ENCODE measurements around the gene ADIPOR2.
A peak's percentile ranks its signal among the peaks of the same experiment; 100 is the strongest.

The ADIPOR2 gene

DNA sequence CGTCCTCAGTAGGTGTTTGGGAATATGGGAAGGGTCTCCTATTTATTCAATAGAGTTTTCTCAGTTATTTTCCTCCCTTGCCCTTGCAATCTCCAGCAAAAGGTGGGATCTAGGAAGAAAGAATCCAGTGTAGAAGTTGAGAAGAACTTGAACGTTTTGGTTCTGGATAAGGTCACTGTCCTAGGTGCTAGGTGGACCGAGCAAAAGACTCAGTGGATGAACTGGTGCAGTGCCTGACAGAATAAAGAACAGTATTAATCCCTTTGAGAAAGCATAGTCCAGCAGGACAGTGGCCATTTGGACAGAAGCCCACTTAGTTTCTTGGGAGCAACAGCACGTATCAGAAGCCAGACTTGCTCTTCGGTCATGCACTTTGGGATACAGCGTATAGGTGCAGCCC, 96.8 kb downstream of the ADIPOR2 start:
- DNase-seq (ENCODE audit: extremely low read depth, insufficient read length): no peak
- Histone ChIP-seq H3K4me3 (replicated peaks; ENCODE audit: low read depth, low read length) (no peak overlapping the region), H3K27me3 (replicated peaks; ENCODE audit: control insufficient read depth, insufficient read depth, low read length) (no peaks in the 10 kb centered on the region), H3K36me3 (ENCODE audit: control insufficient read depth, insufficient read depth, low read length) (peaks cover 13% of the 10 kb centered on the region)
- TF ChIP-seq, protein P1, sequence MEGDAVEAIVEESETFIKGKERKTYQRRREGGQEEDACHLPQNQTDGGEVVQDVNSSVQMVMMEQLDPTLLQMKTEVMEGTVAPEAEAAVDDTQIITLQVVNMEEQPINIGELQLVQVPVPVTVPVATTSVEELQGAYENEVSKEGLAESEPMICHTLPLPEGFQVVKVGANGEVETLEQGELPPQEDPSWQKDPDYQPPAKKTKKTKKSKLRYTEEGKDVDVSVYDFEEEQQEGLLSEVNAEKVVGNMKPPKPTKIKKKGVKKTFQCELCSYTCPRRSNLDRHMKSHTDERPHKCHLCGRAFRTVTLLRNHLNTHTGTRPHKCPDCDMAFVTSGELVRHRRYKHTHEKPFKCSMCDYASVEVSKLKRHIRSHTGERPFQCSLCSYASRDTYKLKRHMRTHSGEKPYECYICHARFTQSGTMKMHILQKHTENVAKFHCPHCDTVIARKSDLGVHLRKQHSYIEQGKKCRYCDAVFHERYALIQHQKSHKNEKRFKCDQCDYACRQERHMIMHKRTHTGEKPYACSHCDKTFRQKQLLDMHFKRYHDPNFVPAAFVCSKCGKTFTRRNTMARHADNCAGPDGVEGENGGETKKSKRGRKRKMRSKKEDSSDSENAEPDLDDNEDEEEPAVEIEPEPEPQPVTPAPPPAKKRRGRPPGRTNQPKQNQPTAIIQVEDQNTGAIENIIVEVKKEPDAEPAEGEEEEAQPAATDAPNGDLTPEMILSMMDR (IDR thresholded peaks at IDR 0.05; ENCODE audit: insufficient read depth, low read length, poor library complexity, severe bottlenecking): no peak

DNA sequence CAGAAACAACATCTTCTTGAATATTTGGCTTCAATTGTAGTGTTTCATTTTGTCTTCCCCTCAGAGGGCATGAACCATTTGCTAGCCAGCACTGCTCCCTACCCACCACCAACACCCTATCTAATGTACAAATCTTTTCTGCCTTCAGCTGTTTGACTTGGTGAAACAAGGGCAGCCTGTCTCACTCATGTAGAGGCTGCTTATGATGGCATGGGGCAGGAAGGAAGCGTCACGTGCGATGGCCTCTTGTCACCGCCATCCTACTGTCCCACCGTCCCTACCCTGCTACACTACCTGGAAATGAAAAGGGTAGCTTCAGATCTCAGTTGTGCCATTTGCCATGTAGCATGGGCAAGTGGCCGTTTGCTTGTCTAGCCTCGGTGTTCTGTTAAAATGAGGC, 99.6 kb downstream of the ADIPOR2 start:
- Histone ChIP-seq H3K4me3 (replicated peaks; ENCODE audit: low read depth, low read length) (no peak overlapping the region), H3K27me3 (replicated peaks; ENCODE audit: control insufficient read depth, insufficient read depth, low read length) (no peaks in the 10 kb centered on the region), H3K36me3 (ENCODE audit: control insufficient read depth, insufficient read depth, low read length) (peaks cover 10% of the 10 kb centered on the region)
- TF ChIP-seq, protein P1 (IDR thresholded peaks at IDR 0.05; ENCODE audit: insufficient read depth, low read length, poor library complexity, severe bottlenecking): no peak
- no peak for DNase-seq (ENCODE audit: extremely low read depth, insufficient read length)

DNA sequence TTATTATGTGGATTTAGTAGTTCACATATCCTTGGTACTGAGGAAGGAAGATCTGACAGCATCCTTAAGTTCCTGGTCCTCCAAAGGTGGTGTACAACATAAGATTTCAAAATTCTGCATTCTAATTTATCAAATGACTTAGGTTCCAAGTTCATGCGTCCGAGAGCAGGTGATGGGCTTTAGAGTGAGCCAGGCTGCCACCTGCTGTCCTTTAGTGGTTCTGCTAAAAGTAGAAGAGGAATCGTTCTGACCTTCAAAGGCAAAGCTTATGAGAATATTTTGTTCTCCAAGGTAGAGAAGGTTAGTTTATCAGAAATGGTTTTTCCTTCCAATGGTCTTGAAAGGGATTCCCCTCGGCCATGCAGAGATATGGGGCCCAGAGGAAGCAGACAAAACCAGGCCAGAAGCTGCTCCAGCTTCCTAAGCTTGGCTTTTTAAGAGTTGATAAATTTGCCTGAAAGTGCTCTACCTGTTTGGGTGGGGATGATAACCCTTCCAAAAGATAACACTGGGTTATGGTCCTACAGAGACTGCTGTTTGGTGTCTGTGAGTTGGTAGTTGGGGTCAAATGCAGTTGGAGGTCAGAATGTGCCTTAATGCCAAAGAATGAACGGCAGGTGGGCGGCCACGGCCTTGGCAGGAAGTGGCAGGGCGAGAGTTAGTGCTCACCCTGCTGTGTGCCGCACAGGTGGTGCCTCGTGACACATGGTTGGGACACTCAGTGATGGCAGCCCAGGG, 100.4 kb downstream of the ADIPOR2 start:
- DNase-seq (ENCODE audit: extremely low read depth, insufficient read length): no peak
- Histone ChIP-seq H3K36me3 (ENCODE audit: control insufficient read depth, insufficient read depth, low read length) (peaks cover 10% of the 10 kb centered on the region), H3K27me3 (replicated peaks; ENCODE audit: control insufficient read depth, insufficient read depth, low read length) (no peaks in the 10 kb centered on the region), H3K4me3 (replicated peaks; ENCODE audit: low read depth, low read length) (no peak overlapping the region)
- TF ChIP-seq, protein P1 (IDR thresholded peaks at IDR 0.05; ENCODE audit: insufficient read depth, low read length, poor library complexity, severe bottlenecking): peak; percentile 77

DNA sequence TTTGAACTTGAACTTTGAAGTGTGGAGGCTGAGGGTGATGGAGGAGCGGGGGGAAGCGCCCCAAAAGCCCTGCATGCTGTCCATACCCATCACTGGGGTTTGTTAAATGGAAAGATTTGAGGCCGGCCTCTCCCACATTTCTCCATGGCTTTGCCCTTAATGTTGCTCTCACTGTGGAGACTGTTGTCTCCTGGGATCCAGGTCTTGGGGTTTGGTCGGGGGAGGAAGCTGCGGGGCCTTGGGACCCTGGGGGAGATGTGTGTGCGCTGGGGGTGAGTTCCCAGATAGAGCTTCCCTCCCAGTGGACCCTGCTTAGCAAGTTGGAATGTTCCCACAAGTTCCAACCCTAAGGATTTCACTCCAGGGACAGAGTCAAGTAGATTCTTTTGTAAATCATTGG, 101.5 kb downstream of the ADIPOR2 start:
- no peak overlapping the region for H3K4me3 ChIP-seq (replicated peaks; ENCODE audit: low read depth, low read length)
- no peak for DNase-seq (ENCODE audit: extremely low read depth, insufficient read length)
- TF ChIP-seq, protein P1 (IDR thresholded peaks at IDR 0.05; ENCODE audit: insufficient read depth, low read length, poor library complexity, severe bottlenecking): no peak
- peaks cover 7% of the 10 kb centered on the region; the same call in 1 of the 2 replicates for H3K36me3 ChIP-seq (ENCODE audit: control insufficient read depth, insufficient read depth, low read length)
- no peaks in the 10 kb centered on the region for H3K27me3 ChIP-seq (replicated peaks; ENCODE audit: control insufficient read depth, insufficient read depth, low read length)

DNA sequence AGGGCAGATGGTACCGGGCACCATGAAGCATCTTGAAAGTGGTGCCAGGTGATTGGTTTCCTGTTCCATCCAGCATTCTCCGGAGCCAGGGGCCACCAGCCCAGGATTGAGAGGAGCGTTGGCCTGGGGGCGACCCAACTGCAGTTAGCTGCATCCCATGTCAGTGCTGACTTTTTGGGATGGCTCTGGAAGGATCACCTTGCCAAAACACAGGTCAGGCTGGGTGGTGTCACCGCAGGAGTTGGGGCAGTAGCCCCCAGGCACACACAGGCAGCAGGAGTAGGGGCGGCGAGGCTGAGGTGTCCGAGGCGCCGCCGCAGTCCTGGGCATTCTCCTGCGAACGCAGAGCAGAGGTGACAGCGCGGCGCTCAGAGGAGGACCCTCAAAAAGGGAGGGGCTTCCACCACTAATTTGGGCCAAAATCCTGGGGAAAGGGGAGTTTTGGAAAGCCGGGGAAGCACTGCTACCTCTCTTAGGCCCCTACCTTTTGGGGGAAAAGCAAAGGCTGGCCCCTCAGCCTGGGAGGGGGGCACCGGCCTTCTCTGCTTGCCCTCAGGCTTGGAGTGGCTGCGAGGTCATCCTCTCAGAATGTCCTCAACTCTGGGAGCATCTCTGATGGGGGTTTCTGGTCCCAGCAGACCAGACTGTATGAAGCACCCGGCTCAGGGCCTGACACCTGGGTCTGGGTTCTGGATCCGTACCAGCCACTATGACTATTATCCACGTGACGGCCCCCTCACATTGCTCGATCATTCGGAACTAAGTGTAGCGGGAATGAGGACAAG, 102.7 kb downstream of the ADIPOR2 start:
- TF ChIP-seq, protein P1 (IDR thresholded peaks at IDR 0.05; ENCODE audit: insufficient read depth, low read length, poor library complexity, severe bottlenecking): no peak
- H3K4me3 ChIP-seq (replicated peaks; ENCODE audit: low read depth, low read length): no peak overlapping the region
- DNase-seq (ENCODE audit: extremely low read depth, insufficient read length): no peak
- no peaks in the 10 kb centered on the region for H3K27me3 ChIP-seq (replicated peaks; ENCODE audit: control insufficient read depth, insufficient read depth, low read length)
- no peaks in the 10 kb centered on the region for H3K36me3 ChIP-seq (ENCODE audit: control insufficient read depth, insufficient read depth, low read length)

Measured in GM06990 (cell line).